Kidney (tissue), 14 donors: Measurements from ENCODE around the gene PYROXD2. TPM values are rescaled to one million over a fixed set of nuclear protein-coding genes. Genes with fewer than 3 reads are reported as not detected.

ENCODE experiments used
- DNase-seq, 5 donors: peaks; one replicate each; pipeline ENCODE4 v3.0.0-alpha.2; 2013 to 2020
- FAIRE-seq: peaks from 2 replicates; lab custom pipeline; 2012; peaks lifted over from hg19 to GRCh38; lab: Jason Lieb, UNC
- H3K27ac ChIP-seq, 2 donors: one replicate each; pipeline ENCODE4 v1.7.0; 2013; ENCODE audit warnings: low read depth in 2 of 2, low read length in 2 of 2, inconsistent platforms in 1 of 2
- H3K27me3 ChIP-seq: one replicate; pipeline ENCODE4 v1.7.1; 2013; ENCODE audit warnings: low read length, inconsistent platforms; ENCODE audit not compliant: control insufficient read depth, insufficient read depth
- H3K36me3 ChIP-seq, 3 donors: one replicate each; pipeline versions ENCODE4 v1.7.0 to v1.7.1; 2013; ENCODE audit warnings: low read length in 3 of 3, control low read depth in 1 of 3, inconsistent platforms in 1 of 3; ENCODE audit not compliant: insufficient read depth in 3 of 3, control insufficient read depth in 2 of 3
- H3K4me1 ChIP-seq, 3 donors: one replicate each; pipeline versions ENCODE4 v1.7.0 to v1.7.1; 2013; ENCODE audit warnings: low read length in 3 of 3, inconsistent platforms in 1 of 3, low read depth in 1 of 3; ENCODE audit not compliant: control insufficient read depth in 2 of 3, insufficient read depth in 2 of 3
- H3K4me3 ChIP-seq, 3 donors: one replicate each; pipeline versions ENCODE4 v1.7.0 to v1.8.1; 2013; ENCODE audit warnings: low read length in 3 of 3, control low read depth in 1 of 3, inconsistent platforms in 1 of 3
- H3K9ac ChIP-seq, 3 donors: one replicate each; pipeline versions ENCODE4 v1.7.0 to v1.7.1; 2013; ENCODE audit warnings: low read length in 3 of 3, control low read depth in 1 of 3, inconsistent platforms in 1 of 3
- H3K9me3 ChIP-seq, 3 donors: one replicate each; pipeline versions ENCODE4 v1.7.0 to v1.7.1; 2013; ENCODE audit warnings: low read length in 3 of 3, control low read depth in 1 of 3, inconsistent platforms in 1 of 3; ENCODE audit not compliant: control insufficient read depth in 2 of 3, insufficient read depth in 1 of 3
- CTCF ChIP-seq: IDR thresholded peaks from 3 replicates; pipeline ENCODE4 v1.5.1; 2012; ENCODE audit warnings: mild to moderate bottlenecking, moderate library complexity, borderline replicate concordance; ENCODE audit not compliant: insufficient read depth; ENCODE audit errors: extremely low read depth
- intact Hi-C: fragments of 100-400 bp; cut with DNase I; formaldehyde crosslinking; loops from one replicate; pipeline ENCODE4 v1.11.1; 2022
- polyA plus RNA-seq: library from polyadenylated mRNA; stranded (reverse); fragments of 350-450 nt; fragmentation: Illumina TruSeq; extraction: RNeasy Lipid Tissue Mini Kit (QIAGEN cat#74804); gene quantifications from one replicate; pipeline ENCODE4 v1.2.3, GENCODE V29; 2014; ENCODE audit warnings: low read depth, low replicate concordance; ENCODE audit not compliant: insufficient read depth
- total RNA-seq: library from RNA; stranded (reverse); fragmentation: NEBNext Ultra II Directional; extraction: Animal tissue kit (Norgen Biotek cat#: 25700); gene quantifications from one replicate; pipeline ENCODE4 v1.2.1, GENCODE V29; 2021
- donor health status: control.
- donor health status: control.
- donor health status: control.
- donor health status: control.
- donor health status: control.
- donor health status: DM: yes; HTN: yes; CAD: no.
- donor health status: Normal renal cell carcinoma (clear cell type).

PYROXD2 gene
- total and polyA plus RNA-seq, 2 donors from 2014 or later = 7.8 to 14.1 TPM

GRCh38 chr10:98400482-98400881 is 14.5 kb downstream of the PYROXD2 start:
- TF ChIP-seq CTCF = no peak
- Histone ChIP-seq H3K4me1 (no peaks in the 10 kb centered on the region), H3K9me3 (no peaks in the 10 kb centered on the region), H3K36me3 (peaks cover 0 to 12% (median 0%) of the 10 kb centered on the region in 3 donors), H3K9ac (no peak overlapping the region), H3K4me3 (no peak overlapping the region), H3K27ac (no peak overlapping the region), H3K27me3 (no peaks in the 10 kb centered on the region)
- FAIRE-seq = no peak
- DNase-seq = no peak
- intact Hi-C loops = no loop called here

DNA sequence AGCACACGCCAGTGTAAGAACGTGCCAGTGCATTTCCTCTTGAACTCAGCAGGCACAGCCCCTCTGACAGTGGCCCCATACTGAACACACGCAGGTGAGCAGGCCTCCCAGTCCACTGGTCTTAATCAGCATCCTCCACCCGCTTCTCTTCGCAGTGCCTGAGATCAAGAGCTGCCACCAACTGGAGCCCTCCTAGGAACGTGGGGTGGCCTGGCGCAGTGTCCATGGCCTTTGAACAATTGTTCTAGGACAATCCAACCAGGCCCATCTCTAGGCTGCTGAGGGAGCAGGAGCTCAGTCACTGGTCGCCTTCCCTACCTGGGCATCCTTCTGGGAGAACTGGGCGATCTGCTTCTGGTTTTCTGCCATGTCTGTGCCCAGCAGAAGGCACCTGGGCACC is 15.2 kb downstream of the PYROXD2 start:
- Histone ChIP-seq H3K9me3 (no peaks in the 10 kb centered on the region), H3K27ac (no peak overlapping the region), H3K4me1 (no peaks in the 10 kb centered on the region), H3K27me3 (no peaks in the 10 kb centered on the region), H3K36me3 (peaks cover 0 to 15% (median 0%) of the 10 kb centered on the region in 3 donors), H3K4me3 (no peak overlapping the region), H3K9ac (no peak overlapping the region)
- FAIRE-seq (no peak), DNase-seq (no peak)
- intact Hi-C loops = no loop called here
- no peak for TF ChIP-seq CTCF

- Histone ChIP-seq H3K4me1 (no peaks in the 10 kb centered on the region), H3K4me3 (no peak overlapping the region), H3K36me3 (peaks cover 0 to 18% (median 0%) of the 10 kb centered on the region in 3 donors), H3K27me3 (no peaks in the 10 kb centered on the region), H3K9ac (no peak overlapping the region), H3K9me3 (no peaks in the 10 kb centered on the region), H3K27ac (no peak overlapping the region)
- no peak for DNase-seq
- intact Hi-C loops = no loop called here
- no peak for TF ChIP-seq CTCF
- no peak for FAIRE-seq
Measured at GRCh38 chr10:98397089-98397600, 17.8 kb downstream of the PYROXD2 start.
